HG03558 (cell line): ENCODE measurements around the gene TADA3.
"Not testable (repeated sequence)": the region's sequence is repeated elsewhere in the genome, so short reads cannot be mapped to it uniquely, and the experiment has no call there.

ENCODE experiments used
- ATAC-seq: cut with Tn5 transposase; IDR thresholded peaks from one replicate; pipeline ENCODE4 v1.9.1; 2021; ENCODE audit warnings: moderate number of reproducible peaks; ENCODE audit not compliant: unreplicated experiment; ENCODE audit errors: extremely low read depth

Gene TADA3

GRCh38 chr3:9786825-9787669, 5.2 kb downstream of the TADA3 start:
- ATAC-seq, result no peak

GRCh38 chr3:9786209-9786739, 6.0 kb downstream of the TADA3 start:
- no peak for ATAC-seq

- ATAC-seq, result no peak
These were observed 6.7 kb downstream of the TADA3 start for GRCh38 chr3:9785602-9786001.

GRCh38 chr3:9784965-9785364, 7.3 kb downstream of the TADA3 start:
- ATAC-seq, result no peak

GRCh38 chr3:9783954-9784353, 8.3 kb downstream of the TADA3 start:
- ATAC-seq, result no peak

GRCh38 chr3:9782770-9783169, 9.5 kb downstream of the TADA3 start:
- ATAC-seq, result no peak

GRCh38 chr3:9781978-9782603, 10.2 kb downstream of the TADA3 start:
- ATAC-seq, result no peak

- no peak for ATAC-seq
These were observed 10.7 kb downstream of the TADA3 start for GRCh38 chr3:9781551-9781950.

- ATAC-seq, result no peak
These were observed 11.4 kb downstream of the TADA3 start for GRCh38 chr3:9780910-9781309.

- ATAC-seq, result no peak
These were observed 11.8 kb downstream of the TADA3 start for GRCh38 chr3:9780458-9780812.

GRCh38 chr3:9779721-9780457, 12.4 kb downstream of the TADA3 start:
- no peak for ATAC-seq

- ATAC-seq, result no peak
These were observed 13.1 kb downstream of the TADA3 start for GRCh38 chr3:9779075-9779593.

GRCh38 chr3:9778143-9779074, 13.9 kb downstream of the TADA3 start:
- no peak for ATAC-seq

GRCh38 chr3:9777694-9778021, 14.6 kb downstream of the TADA3 start:
- ATAC-seq, result no peak

- no peak for ATAC-seq
These were observed 15.2 kb downstream of the TADA3 start for GRCh38 chr3:9776896-9777693.

GRCh38 chr3:9771007-9771406, 21.3 kb downstream of the TADA3 start:
- ATAC-seq, result not testable (repeated sequence)

- ATAC-seq, result no peak
These were observed 21.9 kb downstream of the TADA3 start for GRCh38 chr3:9770276-9770812.

GRCh38 chr3:9769426-9770275, 22.6 kb downstream of the TADA3 start, which contains the start of gene CAMK1:
TSS of gene CAMK1 (minus strand) at chr3:9769947. CDS start at chr3:9767749, 2,198 bp downstream.
- no peak for ATAC-seq
